ENCODE results near the gene DNAJC7.

DNAJC7 gene, protein sequence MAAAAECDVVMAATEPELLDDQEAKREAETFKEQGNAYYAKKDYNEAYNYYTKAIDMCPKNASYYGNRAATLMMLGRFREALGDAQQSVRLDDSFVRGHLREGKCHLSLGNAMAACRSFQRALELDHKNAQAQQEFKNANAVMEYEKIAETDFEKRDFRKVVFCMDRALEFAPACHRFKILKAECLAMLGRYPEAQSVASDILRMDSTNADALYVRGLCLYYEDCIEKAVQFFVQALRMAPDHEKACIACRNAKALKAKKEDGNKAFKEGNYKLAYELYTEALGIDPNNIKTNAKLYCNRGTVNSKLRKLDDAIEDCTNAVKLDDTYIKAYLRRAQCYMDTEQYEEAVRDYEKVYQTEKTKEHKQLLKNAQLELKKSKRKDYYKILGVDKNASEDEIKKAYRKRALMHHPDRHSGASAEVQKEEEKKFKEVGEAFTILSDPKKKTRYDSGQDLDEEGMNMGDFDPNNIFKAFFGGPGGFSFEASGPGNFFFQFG

GRCh38 chr17:42016941-42017865 is at the start of gene DNAJC7:
DNAJC7 (minus strand) TSS chr17:42017439; CDS start chr17:42017416, 23 bp downstream.
- DNase-seq: peak; percentile 85 to 90

DNA sequence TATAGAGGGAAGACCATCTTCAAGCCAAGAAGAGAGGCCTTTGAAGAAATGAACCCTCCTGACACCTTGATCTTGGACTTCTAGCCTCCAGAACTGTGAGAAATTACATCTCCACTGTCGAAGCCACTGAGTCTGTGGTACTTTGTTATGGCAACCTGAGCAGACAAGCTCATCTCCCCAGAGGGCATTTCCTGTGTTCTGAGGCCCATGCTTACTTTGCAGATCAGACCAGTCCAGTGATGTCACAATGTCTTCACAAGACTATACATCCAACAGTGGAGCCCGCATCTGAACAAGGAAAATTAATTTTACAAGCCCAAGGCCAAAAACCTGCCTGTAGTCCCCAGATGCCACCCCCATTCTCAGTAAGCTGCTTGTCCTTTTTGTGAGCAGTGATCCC is 48.0 kb upstream of the DNAJC7 start:
- no peak for DNase-seq

- DNase-seq: no peak
Measured at GRCh38 chr17:42062681-42063080, 45.4 kb upstream of the DNAJC7 start.

GRCh38 chr17:42061646-42062487 is 44.6 kb upstream of the DNAJC7 start:
- DNase-seq: no peak

- no peak for DNase-seq
Measured at GRCh38 chr17:42060231-42060630, 43.0 kb upstream of the DNAJC7 start.

GRCh38 chr17:42059815-42060214 is 42.6 kb upstream of the DNAJC7 start:
- DNase-seq: no peak

GRCh38 chr17:42058063-42058462 is 40.8 kb upstream of the DNAJC7 start:
- DNase-seq: no peak

DNA sequence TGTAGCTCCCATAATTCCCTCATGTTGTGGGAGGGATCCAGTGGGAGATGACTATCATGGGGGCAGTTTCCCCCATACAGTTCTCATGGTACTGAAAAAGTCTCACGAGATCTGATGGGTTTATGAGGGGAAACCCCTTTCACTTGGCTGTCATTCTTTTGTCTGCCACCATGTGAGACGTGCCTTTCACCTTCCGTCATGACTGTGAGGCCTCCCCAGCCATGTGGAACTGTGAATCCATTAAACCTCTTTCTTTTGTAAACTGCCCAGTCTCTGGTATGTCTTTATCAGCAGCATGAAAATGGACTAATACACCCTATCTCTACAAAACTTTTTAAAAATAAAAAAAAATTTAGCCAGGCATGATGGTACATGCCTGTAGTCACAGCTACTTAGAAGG is 39.4 kb upstream of the DNAJC7 start:
- DNase-seq: no peak

DNA sequence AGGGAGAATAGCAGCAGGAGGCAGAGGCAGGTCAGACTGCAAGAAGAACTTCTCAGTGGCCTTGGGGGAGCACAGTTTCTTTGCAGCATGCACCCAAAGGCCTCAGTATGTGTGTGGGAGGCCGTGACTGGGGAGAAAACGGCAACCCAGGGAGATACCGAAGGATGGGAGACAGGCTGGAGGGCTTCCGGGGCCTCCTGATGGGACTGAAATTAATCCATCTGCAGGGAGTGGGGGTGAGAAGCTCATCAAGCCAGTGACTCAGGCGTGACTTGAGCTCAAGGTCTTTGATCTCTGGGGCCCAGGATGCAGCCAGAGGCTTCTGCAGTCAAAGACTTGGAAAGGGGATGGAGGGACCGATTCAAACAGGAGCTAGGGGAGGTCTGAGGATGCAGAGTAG is 38.3 kb upstream of the DNAJC7 start:
- DNase-seq: no peak

- DNase-seq: no peak
Measured at GRCh38 chr17:42055027-42055426, 37.8 kb upstream of the DNAJC7 start.

DNA sequence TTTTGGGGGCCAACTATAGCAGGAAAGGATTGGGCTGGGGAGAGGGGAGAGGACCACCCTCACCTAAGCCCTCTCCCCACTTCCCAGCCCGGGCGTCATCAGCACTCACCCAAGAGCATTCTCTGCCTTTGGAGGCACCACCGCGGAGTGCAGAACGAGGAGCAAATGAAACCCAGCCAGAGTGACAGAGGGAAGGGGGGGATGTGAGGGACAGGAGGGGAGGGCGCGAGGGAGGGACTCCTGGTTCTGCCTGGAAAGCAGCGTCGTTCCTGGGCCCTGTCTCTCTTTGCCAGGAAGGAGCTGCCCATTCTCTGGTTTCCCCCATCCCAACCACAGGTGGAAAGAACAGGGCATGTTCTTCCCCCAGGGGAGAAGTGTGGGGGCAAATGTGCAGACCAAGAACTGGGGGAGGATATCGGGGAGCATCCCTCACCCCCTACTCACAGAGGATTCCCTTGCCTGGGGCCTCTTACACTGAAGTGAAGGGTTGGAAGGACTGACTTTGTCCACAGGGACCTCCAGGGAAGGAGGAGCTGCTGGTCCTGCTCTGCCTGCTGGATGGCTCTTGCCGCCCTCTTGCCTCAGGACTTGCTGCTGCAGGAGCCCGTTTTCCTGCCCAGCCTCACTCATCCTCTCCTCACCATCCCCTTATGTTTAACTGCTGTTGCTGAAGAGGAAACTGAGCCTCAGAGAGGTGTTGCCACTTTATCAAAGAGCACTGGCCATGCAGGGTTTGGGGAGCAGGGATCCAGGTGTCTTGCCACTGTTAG is 36.7 kb upstream of the DNAJC7 start:
- DNase-seq: no peak

- DNase-seq: no peak
Measured at GRCh38 chr17:42052346-42052877, 35.2 kb upstream of the DNAJC7 start.

DNA sequence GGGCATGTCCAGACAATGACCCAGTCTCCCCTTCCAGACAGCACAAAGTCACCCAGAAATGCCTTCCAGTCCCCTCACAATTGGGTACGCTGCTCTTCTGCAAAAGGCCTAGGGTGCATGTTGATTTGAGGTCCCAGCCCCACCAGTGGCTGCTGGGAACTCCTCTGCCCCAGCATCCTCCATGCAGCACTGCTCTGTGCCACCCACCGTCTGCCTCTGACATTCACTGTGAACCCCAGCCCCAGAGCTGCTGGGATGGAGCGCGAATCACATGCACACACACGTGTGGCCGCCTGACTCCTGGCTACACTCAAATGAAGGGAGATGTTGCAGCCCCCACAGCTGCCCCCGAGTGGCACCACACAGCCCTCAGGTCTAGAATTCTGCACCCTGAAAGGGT is 34.4 kb upstream of the DNAJC7 start:
- no peak for DNase-seq

DNA sequence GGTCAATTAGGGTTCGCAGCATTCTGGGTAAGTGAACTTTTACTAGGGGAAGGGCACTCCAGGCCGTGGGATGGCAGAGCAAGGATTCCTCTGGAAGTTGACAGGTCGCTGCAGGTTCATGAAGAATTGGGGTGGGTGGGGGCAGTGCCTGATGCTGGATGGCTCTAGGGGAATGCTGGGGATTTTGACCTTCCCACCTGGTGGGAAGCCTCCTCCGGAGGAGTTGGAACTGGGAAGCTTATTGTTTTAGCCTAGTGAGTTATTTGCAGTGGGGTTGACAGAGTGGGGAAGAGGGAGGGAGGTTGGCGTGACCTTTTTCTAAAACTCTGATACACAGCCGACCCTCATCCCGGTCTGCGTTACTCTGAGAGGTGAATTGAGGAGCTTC is 33.8 kb upstream of the DNAJC7 start:
- no peak for DNase-seq

- peak; percentile 19 to 24 for DNase-seq
Measured at GRCh38 chr17:42050393-42051012, 33.3 kb upstream of the DNAJC7 start, which contains the start of gene C17orf113. C17orf113 (minus strand) TSS chr17:42050601; CDS start chr17:42043376, 7,225 bp downstream.

- DNase-seq: no peak
Measured at GRCh38 chr17:42049834-42050392, 32.7 kb upstream of the DNAJC7 start.

DNA sequence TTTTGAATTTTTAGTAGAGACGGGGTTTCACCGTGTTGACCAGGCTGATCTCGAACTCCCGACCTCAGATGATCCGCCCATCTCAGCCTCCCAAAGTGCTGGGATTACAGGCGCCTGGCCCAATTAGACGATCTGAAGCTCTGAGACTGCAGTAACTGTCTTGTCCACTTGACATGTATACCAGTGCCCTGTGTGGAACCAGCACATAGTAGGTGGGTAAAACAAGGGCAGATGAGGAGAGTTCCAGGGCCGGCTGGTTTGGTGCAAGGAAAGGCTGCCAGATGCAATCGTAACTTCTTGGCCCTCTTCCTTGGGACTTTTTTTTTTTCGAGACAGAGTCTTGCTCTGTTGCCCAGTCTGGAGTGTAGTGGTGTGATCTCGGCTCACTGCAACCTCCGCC is 30.1 kb upstream of the DNAJC7 start:
- no peak for DNase-seq

DNA sequence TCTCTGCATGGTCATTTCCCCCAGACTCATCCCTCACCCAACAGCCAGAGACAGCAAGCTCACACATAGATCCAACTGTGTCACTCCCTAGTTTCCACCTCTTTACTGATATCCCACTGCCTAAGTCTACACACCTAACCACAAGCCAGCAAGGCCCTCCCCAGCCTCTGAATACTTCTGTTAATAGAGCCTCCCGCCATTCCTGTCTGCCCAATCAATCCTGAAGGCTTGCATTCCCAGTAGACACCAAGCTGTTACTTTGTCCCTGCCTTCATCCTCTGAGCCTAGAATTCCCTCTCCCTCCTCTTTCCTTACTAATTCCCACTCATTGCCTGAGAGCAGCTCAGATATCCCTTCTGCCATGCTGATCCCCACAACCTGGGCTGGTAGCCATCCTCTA is 28.5 kb upstream of the DNAJC7 start:
- no peak for DNase-seq

GRCh38 chr17:42042598-42043319 is 25.5 kb upstream of the DNAJC7 start:
- no peak for DNase-seq

DNA sequence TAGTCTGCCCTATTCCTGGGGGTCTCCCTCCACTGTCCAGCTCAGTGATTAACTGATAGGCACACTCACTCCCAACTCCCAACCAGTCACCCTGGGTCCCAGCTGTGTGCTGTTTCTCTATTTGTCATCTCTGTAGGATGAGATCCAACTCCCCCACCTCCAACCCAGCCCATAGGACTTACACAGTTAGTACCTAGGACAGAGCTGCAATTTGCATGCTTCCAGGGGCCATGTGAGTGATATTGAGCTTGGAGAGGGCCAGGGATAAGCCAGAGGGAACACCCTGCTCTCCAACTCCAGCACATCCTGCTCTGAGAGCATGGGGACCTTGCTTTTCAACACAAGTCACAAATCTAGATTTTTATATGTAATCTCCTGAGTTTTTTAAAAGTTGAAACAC is 24.4 kb upstream of the DNAJC7 start:
- DNase-seq: no peak

Data from stimulated activated CD4-positive, alpha-beta T cell treated with anti-CD3 and anti-CD28 coated beads, Interleukin-4, amount 100 ng/mL, for 4 hours (primary cell).